Mesenchymal stem cell (in vitro differentiated cells and primary cell): ENCODE data around the gene LY86.

Source experiments
- DNase-seq: peaks from one replicate; pipeline ENCODE4 v3.0.0-alpha.2; 2013
- H2AFZ ChIP-seq: one replicate; pipeline ENCODE4 v1.6.1; 2013; ENCODE audit warnings: low read depth, mild to moderate bottlenecking, control low read depth, inconsistent platforms, low read length, moderate library complexity
- H2AK5ac ChIP-seq: 2 replicates; pipeline ENCODE4 v1.6.1; 2013; ENCODE audit warnings: low read length, moderate library complexity, mild to moderate bottlenecking, inconsistent platforms; ENCODE audit not compliant: severe bottlenecking
- H2BK120ac ChIP-seq: one replicate; pipeline ENCODE4 v1.6.1; 2013; ENCODE audit warnings: low read depth, mild to moderate bottlenecking, inconsistent platforms, low read length, moderate library complexity
- H2BK12ac ChIP-seq, 2 experiments: one replicate each; pipeline ENCODE4 v1.6.1; 2013; ENCODE audit warnings: inconsistent platforms in 2 of 2, low read length in 2 of 2, mild to moderate bottlenecking in 2 of 2, moderate library complexity in 2 of 2, control low read depth in 1 of 2
- H2BK15ac ChIP-seq: one replicate; pipeline ENCODE4 v1.6.1; 2013; ENCODE audit warnings: mild to moderate bottlenecking, low read depth, inconsistent platforms; ENCODE audit not compliant: poor library complexity, severe bottlenecking
- H2BK5ac ChIP-seq: 2 replicates; pipeline ENCODE4 v1.6.1; 2013; ENCODE audit warnings: low read depth, mild to moderate bottlenecking, low read length, control low read depth, inconsistent platforms; ENCODE audit not compliant: poor library complexity, severe bottlenecking
- H3K14ac ChIP-seq, 2 experiments: one replicate each; pipeline ENCODE4 v1.6.1; 2013; ENCODE audit warnings: inconsistent platforms in 2 of 2, low read length in 2 of 2, control low read depth in 1 of 2, mild to moderate bottlenecking in 1 of 2, moderate library complexity in 1 of 2
- H3K18ac ChIP-seq, 2 experiments: one replicate each; pipeline ENCODE4 v1.6.1; 2013; ENCODE audit warnings: inconsistent platforms in 2 of 2, low read length in 2 of 2, control low read depth in 1 of 2, low read depth in 1 of 2, mild to moderate bottlenecking in 1 of 2
- H3K23ac ChIP-seq, 2 experiments: one replicate each; pipeline ENCODE4 v1.6.1; 2013; ENCODE audit warnings: inconsistent platforms in 2 of 2, low read length in 2 of 2, mild to moderate bottlenecking in 2 of 2, moderate library complexity in 2 of 2, control low read depth in 1 of 2
- H3K27ac ChIP-seq: 2 replicates; pipeline ENCODE4 v1.5.1; 2013; ENCODE audit warnings: mild to moderate bottlenecking, moderate library complexity, low read length, control low read depth, inconsistent platforms; ENCODE audit not compliant: poor library complexity, severe bottlenecking
- H3K27me3 ChIP-seq, 2 experiments: 2 replicates each; pipeline versions ENCODE4 v1.6.1 to v1.7.0; 2013; ENCODE audit warnings: low read length in 2 of 2, mild to moderate bottlenecking in 2 of 2, moderate library complexity in 2 of 2, control low read depth in 1 of 2, inconsistent platforms in 1 of 2; ENCODE audit not compliant: control insufficient read depth in 1 of 2, insufficient read depth in 1 of 2
- H3K36me3 ChIP-seq, 2 experiments: 2 replicates each; pipeline versions ENCODE4 v1.6.1 to v1.7.0; 2013; ENCODE audit warnings: low read length in 2 of 2, control low read depth in 1 of 2, inconsistent platforms in 1 of 2, low read depth in 1 of 2, mild to moderate bottlenecking in 1 of 2; ENCODE audit not compliant: insufficient read depth in 2 of 2, control insufficient read depth in 1 of 2
- H3K4ac ChIP-seq, 2 experiments: one replicate each; pipeline ENCODE4 v1.6.1; 2013; ENCODE audit warnings: inconsistent platforms in 2 of 2, low read length in 2 of 2, mild to moderate bottlenecking in 2 of 2, moderate library complexity in 2 of 2, control low read depth in 1 of 2, low read depth in 1 of 2
- H3K4me1 ChIP-seq: 2 replicates; pipeline ENCODE4 v1.6.1; 2013; ENCODE audit warnings: low read depth, low read length, control low read depth; ENCODE audit not compliant: control insufficient read depth, insufficient read depth
- H3K4me2 ChIP-seq: 2 replicates; pipeline ENCODE4 v1.6.1; 2013; ENCODE audit warnings: low read length, mild to moderate bottlenecking, inconsistent platforms; ENCODE audit not compliant: poor library complexity, severe bottlenecking
- H3K4me3 ChIP-seq, 2 experiments: 2 replicates each; pipeline versions ENCODE4 v1.5.1 to v1.7.0; 2013; ENCODE audit warnings: low read length in 2 of 2, mild to moderate bottlenecking in 2 of 2, control low read depth in 1 of 2, low read depth in 1 of 2; ENCODE audit not compliant: insufficient read depth in 1 of 2
- H3K79me1 ChIP-seq: replicated peaks from 2 replicates; pipeline ENCODE4 v1.6.1; 2013; ENCODE audit warnings: mild to moderate bottlenecking, control low read depth, low read length, inconsistent platforms; ENCODE audit not compliant: poor library complexity, severe bottlenecking
- H3K9ac ChIP-seq: 2 replicates; pipeline ENCODE4 v1.7.0; 2013; ENCODE audit warnings: mild to moderate bottlenecking, low read length, moderate library complexity
- H3K9me3 ChIP-seq: 2 replicates; pipeline ENCODE4 v1.7.0; 2013; ENCODE audit warnings: mild to moderate bottlenecking, low read length; ENCODE audit not compliant: control insufficient read depth
- H4K8ac ChIP-seq: one replicate; pipeline ENCODE4 v1.6.1; 2013; ENCODE audit warnings: inconsistent platforms, mild to moderate bottlenecking, low read length, moderate library complexity
- H4K91ac ChIP-seq: one replicate; pipeline ENCODE4 v1.6.1; 2013; ENCODE audit warnings: mild to moderate bottlenecking, low read length, inconsistent platforms
- WGBS: methylation state at CpG from one replicate; pipeline ENCODE4 v1.1.7; 2013; ENCODE audit warnings: mixed read lengths; 5-methylcytosine and 5-hydroxymethylcytosine counted together

The LY86 gene

GRCh38 chr6:6634735-6635075, 46.2 kb downstream of the LY86 start:
- DNase-seq: no peak
- Histone ChIP-seq H3K36me3 (no peaks in the 10 kb centered on the region), H3K9ac (no peak overlapping the region), H3K23ac (no peak overlapping the region), H3K27me3 (peaks cover 4% of the 10 kb centered on the region in 2 experiments), H3K4me2 (no peak overlapping the region), H4K8ac (no peak overlapping the region), H2AK5ac (no peak overlapping the region), H3K4me3 (no peak overlapping the region), H3K4me1 (no peaks in the 10 kb centered on the region), H2BK12ac (no peak overlapping the region), H2AFZ (no peak overlapping the region), H3K27ac (no peak overlapping the region), H4K91ac (no peak overlapping the region), H2BK15ac (no peak overlapping the region), H2BK120ac (no peak overlapping the region), H3K4ac (no peak overlapping the region), H3K18ac (no peak overlapping the region), H3K79me1 (no peaks in the 10 kb centered on the region), H3K14ac (no peak overlapping the region), H2BK5ac (no peak overlapping the region), H3K9me3 (no peaks in the 10 kb centered on the region)
- 92% methylated on average over 1 of the region's 1 CpG for WGBS

GRCh38 chr6:6635291-6635690, 46.8 kb downstream of the LY86 start:
- H3K27me3 ChIP-seq: peaks cover 4% of the 10 kb centered on the region in 2 experiments
- no peak overlapping the region for H2AK5ac ChIP-seq
- DNase-seq: no peak
- no peak overlapping the region for H3K27ac ChIP-seq
- H4K91ac ChIP-seq: no peak overlapping the region
- H3K36me3 ChIP-seq: no peaks in the 10 kb centered on the region
- H3K4me3 ChIP-seq: no peak overlapping the region
- no peak overlapping the region for H2BK5ac ChIP-seq
- no peak overlapping the region for H2BK15ac ChIP-seq
- no peaks in the 10 kb centered on the region for H3K4me1 ChIP-seq
- no peaks in the 10 kb centered on the region for H3K9me3 ChIP-seq
- H3K18ac ChIP-seq: no peak overlapping the region
- no peak overlapping the region for H2AFZ ChIP-seq
- H4K8ac ChIP-seq: no peak overlapping the region
- no peak overlapping the region for H3K14ac ChIP-seq
- no peak overlapping the region for H2BK120ac ChIP-seq
- no peaks in the 10 kb centered on the region for H3K79me1 ChIP-seq
- H3K23ac ChIP-seq: no peak overlapping the region
- H3K9ac ChIP-seq: no peak overlapping the region
- no peak overlapping the region for H3K4me2 ChIP-seq
- no peak overlapping the region for H2BK12ac ChIP-seq
- WGBS: 90% methylated on average over 1 of the region's 2 CpGs
- no peak overlapping the region for H3K4ac ChIP-seq

GRCh38 chr6:6635869-6636268, 47.3 kb downstream of the LY86 start:
- DNase-seq: no peak
- no peak overlapping the region for H3K4me3 ChIP-seq
- H4K91ac ChIP-seq: no peak overlapping the region
- no peak overlapping the region for H2AK5ac ChIP-seq
- no peak overlapping the region for H3K23ac ChIP-seq
- peaks cover 4% of the 10 kb centered on the region in 2 experiments for H3K27me3 ChIP-seq
- no peak overlapping the region for H2BK12ac ChIP-seq
- H3K4me2 ChIP-seq: no peak overlapping the region
- no peak overlapping the region for H3K4ac ChIP-seq
- H3K79me1 ChIP-seq: no peaks in the 10 kb centered on the region
- no peaks in the 10 kb centered on the region for H3K36me3 ChIP-seq
- no peak overlapping the region for H3K14ac ChIP-seq
- H3K18ac ChIP-seq: no peak overlapping the region
- 78% methylated on average over 3 of the region's 3 CpGs for WGBS
- H2BK15ac ChIP-seq: no peak overlapping the region
- no peak overlapping the region for H3K9ac ChIP-seq
- no peak overlapping the region for H2BK120ac ChIP-seq
- no peak overlapping the region for H2BK5ac ChIP-seq
- no peak overlapping the region for H4K8ac ChIP-seq
- H3K27ac ChIP-seq: no peak overlapping the region
- no peak overlapping the region for H2AFZ ChIP-seq
- H3K4me1 ChIP-seq: no peaks in the 10 kb centered on the region
- no peaks in the 10 kb centered on the region for H3K9me3 ChIP-seq

GRCh38 chr6:6639572-6639971, 51.1 kb downstream of the LY86 start:
- H2BK120ac ChIP-seq: no peak overlapping the region
- no peaks in the 10 kb centered on the region for H3K4me1 ChIP-seq
- H3K18ac ChIP-seq: no peak overlapping the region
- no peak overlapping the region for H3K4me2 ChIP-seq
- no peaks in the 10 kb centered on the region for H3K79me1 ChIP-seq
- H2AK5ac ChIP-seq: no peak overlapping the region
- no peak overlapping the region for H3K23ac ChIP-seq
- WGBS: 89% methylated on average over 4 of the region's 4 CpGs
- H3K14ac ChIP-seq: no peak overlapping the region
- no peak overlapping the region for H3K4ac ChIP-seq
- H3K36me3 ChIP-seq: no peaks in the 10 kb centered on the region
- no peak overlapping the region for H2BK15ac ChIP-seq
- no peak for DNase-seq
- no peak overlapping the region for H2BK12ac ChIP-seq
- H3K27me3 ChIP-seq: peaks cover 4 to 8% of the 10 kb centered on the region in 2 experiments
- no peak overlapping the region for H4K91ac ChIP-seq
- H3K9ac ChIP-seq: no peak overlapping the region
- H3K9me3 ChIP-seq: no peaks in the 10 kb centered on the region
- H4K8ac ChIP-seq: no peak overlapping the region
- H2AFZ ChIP-seq: no peak overlapping the region
- H2BK5ac ChIP-seq: no peak overlapping the region
- H3K27ac ChIP-seq: no peak overlapping the region
- no peak overlapping the region for H3K4me3 ChIP-seq
